Measurements from ENCODE around the gene OR2AG2. TPM values are rescaled to one million over a fixed set of nuclear protein-coding genes. Genes with fewer than 3 reads are reported as not detected.

The OR2AG2 gene
- total RNA-seq, 1 donor from 2014 or later, result 0.48 TPM

DNA sequence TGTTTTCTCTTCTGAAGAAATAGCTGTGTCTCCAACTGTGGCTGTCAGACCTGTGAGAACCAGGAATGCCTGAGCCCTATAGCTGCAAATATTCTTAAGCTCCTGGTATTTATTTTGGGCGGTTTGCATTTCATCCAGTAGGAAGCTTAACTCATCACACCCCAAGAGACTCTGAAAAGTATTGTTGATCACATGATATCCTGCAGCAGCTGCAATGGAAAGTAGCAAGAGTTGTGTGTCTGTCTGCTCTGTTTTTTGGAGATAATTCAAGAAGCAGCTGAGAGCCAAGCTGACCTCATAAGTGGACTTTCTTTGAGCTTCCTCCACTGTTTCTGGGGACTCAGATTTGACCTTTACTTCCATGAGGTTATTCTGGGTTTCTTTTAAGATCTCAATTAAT is 52.2 kb downstream of the OR2AG2 start:
- H3K27ac Mint-ChIP-seq, result no peak overlapping the region
- H3K27me3 Mint-ChIP-seq, result peaks cover 10% of the 10 kb centered on the region
- H3K4me3 Mint-ChIP-seq (ENCODE audit: low read depth), result no peak overlapping the region
- H3K9me3 Mint-ChIP-seq (ENCODE audit: low read depth), result no peaks in the 10 kb centered on the region
- no peaks in the 10 kb centered on the region for H3K4me1 Mint-ChIP-seq (ENCODE audit: low read depth)
- DNase-seq (ENCODE audit: low spot score, unreplicated experiment), result no peak
- no peak for TF ChIP-seq CTCF (IDR thresholded peaks at IDR 0.05; ENCODE audit: unreplicated experiment)
- H3K36me3 Mint-ChIP-seq (ENCODE audit: insufficient read depth), result no peaks in the 10 kb centered on the region

GRCh38 chr11:6717426-6717825 is 54.4 kb downstream of the OR2AG2 start:
- Mint-ChIP-seq H3K9me3 (ENCODE audit: low read depth) (peaks cover 2% of the 10 kb centered on the region), H3K27ac (no peak overlapping the region), H3K27me3 (peaks cover 10% of the 10 kb centered on the region), H3K36me3 (ENCODE audit: insufficient read depth) (no peaks in the 10 kb centered on the region), H3K4me3 (ENCODE audit: low read depth) (no peak overlapping the region), H3K4me1 (ENCODE audit: low read depth) (no peaks in the 10 kb centered on the region)
- DNase-seq (ENCODE audit: low spot score, unreplicated experiment), result no peak
- TF ChIP-seq CTCF (IDR thresholded peaks at IDR 0.05; ENCODE audit: unreplicated experiment), result no peak

Other genes with a start within 250 kb of the OR2AG2 start
- gene RRP8, start 168.4 kb downstream of the OR2AG2 start, total RNA-seq, result 18.8 and 21.7 TPM in 2 replicates
- gene ILK, start 168.2 kb downstream of the OR2AG2 start, total RNA-seq, result 127 and 133 TPM in 2 replicates
- 148 and 160 TPM in 2 replicates for gene TAF10, start 159.8 kb downstream of the OR2AG2 start, total RNA-seq
- gene TPP1, start 152.6 kb downstream of the OR2AG2 start, total RNA-seq, result 54.4 and 59.9 TPM in 2 replicates
- 54.7 and 61.4 TPM in 2 replicates for gene DCHS1, start 116.2 kb downstream of the OR2AG2 start, total RNA-seq
- gene MRPL17, start 88.6 kb downstream of the OR2AG2 start, total RNA-seq, result 36.5 and 41.3 TPM in 2 replicates
- not detected in 2 replicates for gene OR2AG1, start 11.0 kb upstream of the OR2AG2 start, total RNA-seq
- gene OR6A2, start 27.7 kb upstream of the OR2AG2 start, total RNA-seq, result 0.13 and 0.24 TPM in 2 replicates
- gene OR10A5, start 73.7 kb upstream of the OR2AG2 start, total RNA-seq, result not detected in 2 replicates
- gene OR10A2, start 91.1 kb upstream of the OR2AG2 start, total RNA-seq, result not detected in 2 replicates
- gene OR10A4, start 104.6 kb upstream of the OR2AG2 start, total RNA-seq, result not detected in 2 replicates
- 0.53 TPM in 1 of 2 replicates, not detected in the other for gene OR2D2, start 120.5 kb upstream of the OR2AG2 start, total RNA-seq
- gene OR2D3, start 149.0 kb upstream of the OR2AG2 start, total RNA-seq, result not detected in 2 replicates
- 3.8 and 4.9 TPM in 2 replicates for gene ZNF215, start 154.4 kb upstream of the OR2AG2 start, total RNA-seq
- gene ZNF214, start 248.4 kb upstream of the OR2AG2 start, total RNA-seq, result 10.8 and 11.4 TPM in 2 replicates
- 0.26 and 0.29 TPM in 2 replicates for gene NLRP14, start 248.5 kb upstream of the OR2AG2 start, total RNA-seq

All from progenitor cell of endocrine pancreas (in vitro differentiated cells).